Fibroblast of pulmonary artery (primary cell): Measurements from ENCODE around the gene DMD.
A peak's percentile ranks its signal among the peaks of the same experiment; 100 is the strongest.

Experiments used
- DNase-seq: peaks from one replicate; pipeline ENCODE4 v3.0.0-alpha.2; 2010; ENCODE audit warnings: low read depth
- H3K4me3 ChIP-seq: replicated peaks from 2 replicates; pipeline ENCODE4 v1.5.1; 2011; ENCODE audit warnings: low read depth, mild to moderate bottlenecking, control low read depth, low read length, moderate library complexity
- CTCF ChIP-seq: IDR thresholded peaks from 2 replicates; pipeline ENCODE4 v1.5.1; 2011; ENCODE audit warnings: mild to moderate bottlenecking, control low read depth, low read length, inconsistent platforms; ENCODE audit errors: missing control alignments

The DMD gene

DNA sequence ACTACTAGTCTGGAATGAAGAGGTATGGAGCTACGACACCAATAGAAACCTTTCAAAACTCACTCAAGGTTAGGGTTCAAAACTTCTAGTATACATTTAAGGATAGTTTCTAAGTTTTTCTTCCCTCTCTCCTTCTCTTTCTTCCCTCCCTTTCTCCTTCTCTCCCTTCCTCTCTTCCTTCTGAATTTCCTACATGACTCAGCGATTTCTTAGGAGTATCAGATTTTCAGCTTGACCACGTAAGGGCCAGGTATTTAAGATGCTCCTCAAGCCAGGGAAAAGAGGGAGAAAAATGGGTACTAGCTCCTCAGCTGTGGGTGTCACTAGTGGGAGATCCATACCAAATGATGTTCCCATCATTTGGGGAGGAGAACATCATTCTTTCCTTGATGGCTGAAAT is 2083.6 kb downstream of the DMD start:
- no peak for TF ChIP-seq CTCF
- no peak overlapping the region for H3K4me3 ChIP-seq
- no peak for DNase-seq

DNA sequence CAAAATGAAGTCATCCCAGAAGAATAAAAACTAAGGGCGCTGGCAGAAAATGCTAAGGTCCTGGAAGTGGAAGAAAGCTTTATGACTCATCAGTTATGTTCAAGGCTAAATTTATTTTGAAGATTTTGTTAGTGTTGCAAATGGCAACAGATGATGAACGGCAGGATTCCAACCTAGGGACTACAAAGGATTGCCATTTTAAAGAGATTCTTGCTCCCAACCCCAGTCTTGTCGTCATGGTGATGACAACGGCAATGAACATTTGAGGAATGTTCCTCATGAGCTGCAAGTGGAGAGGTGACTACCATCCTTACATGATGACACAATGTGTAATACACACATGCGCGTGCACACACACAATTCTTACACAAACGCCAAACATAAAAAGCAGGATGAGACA is 2085.1 kb downstream of the DMD start:
- peak; percentile 22 for DNase-seq
- no peak overlapping the region for H3K4me3 ChIP-seq
- TF ChIP-seq CTCF: no peak

DNA sequence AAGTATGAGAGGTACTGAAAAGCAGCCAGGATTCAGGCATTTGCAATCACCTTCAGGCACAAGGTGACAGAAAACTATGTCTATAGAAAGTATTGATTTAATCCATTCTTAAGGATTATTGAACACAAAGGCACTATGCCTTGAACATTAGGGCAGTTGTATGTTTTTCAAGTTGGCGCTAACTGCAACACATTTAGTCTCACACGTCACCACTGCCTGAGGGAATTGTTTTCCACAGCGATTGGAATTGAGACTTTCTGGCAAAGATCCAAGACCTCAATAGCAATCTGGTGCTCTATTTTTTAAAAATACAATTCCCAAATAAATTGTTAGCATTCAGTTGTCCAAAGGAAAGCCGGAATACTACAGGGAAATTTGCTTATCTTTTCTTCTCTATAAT is 2086.8 kb downstream of the DMD start:
- no peak for DNase-seq
- no peak for TF ChIP-seq CTCF
- no peak overlapping the region for H3K4me3 ChIP-seq

GRCh38 chrX:31123335-31123734 is 2088.0 kb downstream of the DMD start:
- no peak overlapping the region for H3K4me3 ChIP-seq
- no peak for TF ChIP-seq CTCF
- no peak for DNase-seq

DNA sequence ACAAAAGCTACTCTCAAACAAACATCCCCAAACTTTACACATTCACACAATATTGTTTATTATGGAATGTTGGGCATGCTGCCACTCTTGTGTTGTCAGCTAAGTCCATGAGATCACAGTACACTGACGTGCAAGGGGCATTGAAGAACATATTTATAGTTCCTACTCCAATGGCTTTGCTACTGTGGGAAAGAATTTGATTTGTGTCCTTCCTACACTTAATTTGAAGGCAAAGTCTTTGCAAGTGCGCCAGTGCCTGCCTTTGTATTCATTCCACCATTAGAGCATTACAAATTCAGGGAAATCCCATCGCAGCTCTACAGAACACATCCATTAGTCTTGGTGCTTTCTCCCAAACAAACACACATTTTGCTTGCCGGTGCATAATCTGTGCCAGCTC is 2094.1 kb downstream of the DMD start:
- no peak overlapping the region for H3K4me3 ChIP-seq
- DNase-seq: peak; percentile 21
- TF ChIP-seq CTCF: no peak

DNA sequence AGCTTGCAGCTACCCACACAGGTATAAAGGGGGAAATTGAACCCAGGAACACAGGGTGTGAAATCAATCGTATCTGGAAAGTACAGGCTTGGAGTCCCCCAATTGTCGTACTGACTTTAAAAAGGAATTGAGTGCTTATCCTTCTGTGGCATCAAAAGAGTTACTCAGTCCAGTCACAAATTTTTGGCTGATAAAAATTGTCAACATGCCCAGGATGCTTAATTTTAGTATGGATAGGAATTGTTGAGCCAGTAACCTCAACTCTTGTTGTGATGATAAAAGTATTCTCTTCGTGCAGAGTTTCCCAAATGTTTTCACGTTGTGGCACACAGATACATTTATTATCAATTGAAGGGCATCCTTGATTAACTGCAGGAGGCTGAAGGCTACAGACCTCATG is 2096.0 kb downstream of the DMD start:
- H3K4me3 ChIP-seq: no peak overlapping the region
- no peak for TF ChIP-seq CTCF
- no peak for DNase-seq

GRCh38 chrX:31114858-31115257 is 2096.5 kb downstream of the DMD start:
- H3K4me3 ChIP-seq: no peak overlapping the region
- DNase-seq: no peak
- no peak for TF ChIP-seq CTCF
